ENCODE results near the gene TRIM67.
A peak's percentile ranks its signal among the peaks of the same experiment; 100 is the strongest.

Gene TRIM67

GRCh38 chr1:231194843-231195516 is 33.1 kb downstream of the TRIM67 start:
- no peak for DNase-seq (ENCODE audit: low read depth)
- no peak overlapping the region for H3K4me3 ChIP-seq (ENCODE audit: low read length)
- TF ChIP-seq CTCF (conservative IDR thresholded peaks at IDR 0.05; ENCODE audit: low read length), result no peak

GRCh38 chr1:231196307-231196706 is 34.4 kb downstream of the TRIM67 start:
- no peak for DNase-seq (ENCODE audit: low read depth)
- TF ChIP-seq CTCF (conservative IDR thresholded peaks at IDR 0.05; ENCODE audit: low read length), result no peak
- H3K4me3 ChIP-seq (ENCODE audit: low read length), result no peak overlapping the region

- TF ChIP-seq CTCF (conservative IDR thresholded peaks at IDR 0.05; ENCODE audit: low read length), result no peak
- DNase-seq (ENCODE audit: low read depth), result no peak
Measured at GRCh38 chr1:231196728-231197127, 34.9 kb downstream of the TRIM67 start.

GRCh38 chr1:231199868-231200267 is 38.0 kb downstream of the TRIM67 start:
- no peak for TF ChIP-seq CTCF (conservative IDR thresholded peaks at IDR 0.05; ENCODE audit: low read length)
- DNase-seq (ENCODE audit: low read depth), result no peak
- H3K4me3 ChIP-seq (ENCODE audit: low read length), result no peak overlapping the region

More at GRCh38 chr1:231196728-231197127, 34.9 kb downstream of the TRIM67 start:
- no peak overlapping the region for H3K4me3 ChIP-seq (ENCODE audit: low read length)

DNA sequence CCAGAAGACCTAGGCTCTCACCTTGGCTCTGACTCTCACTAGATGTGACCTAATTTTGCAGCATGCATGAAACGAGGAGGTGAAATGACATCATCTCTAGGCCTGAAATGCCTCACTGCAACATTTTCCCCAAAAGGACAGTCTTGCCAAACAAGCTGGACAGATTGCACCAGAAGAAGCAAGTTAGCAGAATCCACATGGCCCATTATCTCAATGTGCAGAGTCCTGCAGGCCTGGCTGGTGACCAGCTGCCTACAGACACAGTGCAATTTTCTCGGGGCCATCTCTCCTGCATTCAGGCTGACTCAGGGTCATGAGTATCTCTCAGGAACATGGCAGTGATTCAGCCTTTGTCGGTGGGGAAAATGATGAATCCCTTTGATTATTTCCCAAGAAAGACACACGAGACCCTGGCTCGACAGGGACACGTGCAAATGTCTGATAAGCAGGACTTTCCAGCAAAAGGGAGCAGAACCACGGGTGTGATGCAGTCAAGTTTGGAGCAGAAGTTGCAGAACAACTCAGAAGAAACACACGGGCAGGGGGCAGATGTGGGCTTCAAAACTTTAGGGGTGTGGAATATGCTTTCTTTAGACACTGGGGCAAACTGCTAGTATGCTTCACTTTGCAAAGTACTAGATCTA is 38.7 kb downstream of the TRIM67 start:
- DNase-seq (ENCODE audit: low read depth), result peak; percentile 28
- no peak overlapping the region for H3K4me3 ChIP-seq (ENCODE audit: low read length)
- no peak for TF ChIP-seq CTCF (conservative IDR thresholded peaks at IDR 0.05; ENCODE audit: low read length)

GRCh38 chr1:231201375-231201978 is 39.6 kb downstream of the TRIM67 start:
- DNase-seq (ENCODE audit: low read depth), result no peak
- no peak for TF ChIP-seq CTCF (conservative IDR thresholded peaks at IDR 0.05; ENCODE audit: low read length)
- H3K4me3 ChIP-seq (ENCODE audit: low read length), result no peak overlapping the region
